PC-3 (cell line): ENCODE results near the gene REXO2.

ENCODE experiments used
- EZH2 ChIP-seq: fragments of 300-600 bp; sonication (generic); IDR thresholded peaks from one replicate; pipeline ENCODE4 v1.6.1; 2017; ENCODE audit warnings: antibody characterized with exemption, mild to moderate bottlenecking, low read length; ENCODE audit not compliant: unreplicated experiment
- TF ChIP-seq, protein P1 (sequence below): fragments of 300-600 bp; sonication (generic); conservative IDR thresholded peaks from 2 replicates; pipeline ENCODE4 v1.5.1; 2017; ENCODE audit warnings: antibody characterized with exemption, low read depth, mild to moderate bottlenecking, low read length

DNA sequence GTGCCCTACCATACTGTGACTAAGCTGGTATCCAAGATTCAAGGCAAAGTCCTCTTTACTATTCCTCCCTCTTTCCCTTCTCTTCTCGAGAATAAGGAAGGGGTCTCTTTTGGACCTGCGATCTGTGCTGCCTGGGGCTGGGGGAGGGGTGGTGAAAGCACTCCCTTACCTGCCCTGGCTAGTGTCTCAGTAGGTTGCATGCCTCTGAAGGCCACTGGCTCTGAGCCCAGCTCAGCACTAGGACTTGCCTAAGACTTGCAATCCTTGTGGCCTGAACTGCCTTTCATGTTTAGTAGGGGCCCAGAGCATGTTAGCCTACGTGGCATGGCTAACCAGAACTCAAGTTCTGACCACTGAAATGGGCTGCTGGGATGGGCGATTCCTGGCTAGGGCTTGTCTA, 13.0 kb upstream of the REXO2 start:
- no peak for TF ChIP-seq EZH2
- TF ChIP-seq, protein P1, sequence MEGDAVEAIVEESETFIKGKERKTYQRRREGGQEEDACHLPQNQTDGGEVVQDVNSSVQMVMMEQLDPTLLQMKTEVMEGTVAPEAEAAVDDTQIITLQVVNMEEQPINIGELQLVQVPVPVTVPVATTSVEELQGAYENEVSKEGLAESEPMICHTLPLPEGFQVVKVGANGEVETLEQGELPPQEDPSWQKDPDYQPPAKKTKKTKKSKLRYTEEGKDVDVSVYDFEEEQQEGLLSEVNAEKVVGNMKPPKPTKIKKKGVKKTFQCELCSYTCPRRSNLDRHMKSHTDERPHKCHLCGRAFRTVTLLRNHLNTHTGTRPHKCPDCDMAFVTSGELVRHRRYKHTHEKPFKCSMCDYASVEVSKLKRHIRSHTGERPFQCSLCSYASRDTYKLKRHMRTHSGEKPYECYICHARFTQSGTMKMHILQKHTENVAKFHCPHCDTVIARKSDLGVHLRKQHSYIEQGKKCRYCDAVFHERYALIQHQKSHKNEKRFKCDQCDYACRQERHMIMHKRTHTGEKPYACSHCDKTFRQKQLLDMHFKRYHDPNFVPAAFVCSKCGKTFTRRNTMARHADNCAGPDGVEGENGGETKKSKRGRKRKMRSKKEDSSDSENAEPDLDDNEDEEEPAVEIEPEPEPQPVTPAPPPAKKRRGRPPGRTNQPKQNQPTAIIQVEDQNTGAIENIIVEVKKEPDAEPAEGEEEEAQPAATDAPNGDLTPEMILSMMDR: no peak
